Endodermal cell (in vitro differentiated cells): Measurements from ENCODE around the gene LDLRAD4. TPM values are rescaled to one million over a fixed set of nuclear protein-coding genes. Genes with fewer than 3 reads are reported as not detected.

Source experiments
- DNase-seq: peaks from one replicate; pipeline ENCODE4 v3.0.0-alpha.2; 2017
- H3K27ac ChIP-seq: 2 replicates; pipeline ENCODE4 v1.5.1; 2013; ENCODE audit warnings: mild to moderate bottlenecking, low read depth, low read length, moderate library complexity
- H3K27me3 ChIP-seq: 2 replicates; pipeline ENCODE4 v1.6.1; 2013; ENCODE audit warnings: mild to moderate bottlenecking, low read length, moderate library complexity; ENCODE audit not compliant: insufficient read depth, control insufficient read depth, poor library complexity, severe bottlenecking
- H3K36me3 ChIP-seq: 2 replicates; pipeline ENCODE4 v1.7.0; 2013; ENCODE audit warnings: mild to moderate bottlenecking, low read length, moderate library complexity; ENCODE audit not compliant: control insufficient read depth, insufficient read depth
- H3K4me1 ChIP-seq: one replicate; pipeline ENCODE4 v1.7.0; 2013; ENCODE audit warnings: low read length; ENCODE audit not compliant: control insufficient read depth, insufficient read depth
- H3K4me3 ChIP-seq: 2 replicates; pipeline ENCODE4 v1.5.1; 2013; ENCODE audit warnings: mild to moderate bottlenecking, low read length, moderate library complexity
- H3K9ac ChIP-seq: 2 replicates; pipeline ENCODE4 v1.6.1; 2013; ENCODE audit warnings: mild to moderate bottlenecking, low read length, moderate library complexity; ENCODE audit not compliant: poor library complexity, severe bottlenecking; ENCODE audit errors: extremely low read depth
- H3K9me3 ChIP-seq: 2 replicates; pipeline ENCODE4 v1.6.1; 2013; ENCODE audit warnings: mild to moderate bottlenecking, low read length, moderate library complexity; ENCODE audit not compliant: control insufficient read depth
- H3K27ac Mint-ChIP-seq: 2 replicates; pipeline ENCODE4 v1.8.0; 2020; ENCODE audit warnings: mixed read lengths
- H3K27me3 Mint-ChIP-seq: 2 replicates; pipeline ENCODE4 v1.8.0; 2021; ENCODE audit warnings: mild to moderate bottlenecking, mixed read lengths; ENCODE audit not compliant: insufficient read depth
- H3K36me3 Mint-ChIP-seq: 2 replicates; pipeline ENCODE4 v1.8.0; 2020; ENCODE audit warnings: low read depth, mixed read lengths
- H3K4me1 Mint-ChIP-seq: 2 replicates; pipeline ENCODE4 v1.8.0; 2020; ENCODE audit warnings: mixed read lengths
- H3K4me3 Mint-ChIP-seq: 2 replicates; pipeline ENCODE4 v1.8.0; 2020; ENCODE audit warnings: mild to moderate bottlenecking, moderate library complexity, mixed read lengths
- H3K9me3 Mint-ChIP-seq: 2 replicates; pipeline ENCODE4 v1.8.0; 2020; ENCODE audit warnings: mild to moderate bottlenecking, mixed read lengths
- WGBS, 2 experiments: methylation state at CpG; one replicate each; pipeline versions ENCODE4 v1.1.5 to v1.1.7; 2013; ENCODE audit warnings: missing lambda C conversion rate in 2 of 2, mixed read lengths in 1 of 2; ENCODE audit not compliant: insufficient coverage in 1 of 2, insufficient read length in 1 of 2; 5-methylcytosine and 5-hydroxymethylcytosine counted together
- total RNA-seq, 2 donors: library from RNA; stranded (reverse); fragmentation: NEBNext Ultra II Directional in 1 of 2; extraction: Animal tissue kit (Norgen Biotek cat#: 25700) in 1 of 2; gene quantifications; 2 replicates in 1 of 2; 3 replicates in 1 of 2; pipeline ENCODE4 v1.2.1, GENCODE V29; 2021
- TF ChIP-seq, protein P1 (sequence below): fragments of 200-600 bp; sonication (generic); conservative IDR thresholded peaks from 2 replicates; pipeline ENCODE4 v1.5.0; 2021; ENCODE audit warnings: antibody characterized with exemption, mild to moderate bottlenecking

Gene LDLRAD4
- total RNA-seq, 2 donors from 2014 or later, result 14.9 to 15.1 TPM

DNA sequence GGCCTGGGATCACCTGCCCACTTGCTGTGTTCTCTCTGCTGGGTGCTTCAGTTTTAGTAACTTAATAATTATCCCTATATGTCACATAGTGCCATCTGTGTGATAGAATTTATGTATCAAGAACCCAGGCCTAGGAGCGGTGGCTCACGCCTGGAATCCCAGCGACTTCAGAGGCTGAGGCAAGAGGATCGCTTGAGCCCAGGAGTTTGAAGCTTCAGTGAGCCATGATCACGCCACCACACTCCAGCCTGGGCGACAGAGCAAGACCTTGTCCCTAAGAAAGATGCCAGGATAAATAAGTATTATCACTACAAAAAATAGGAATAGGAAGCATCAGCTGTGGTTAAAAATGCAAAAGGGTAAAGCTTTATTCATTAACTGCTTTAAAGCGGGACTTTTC is 267.0 kb downstream of the LDLRAD4 start:
- TF ChIP-seq, protein P1, sequence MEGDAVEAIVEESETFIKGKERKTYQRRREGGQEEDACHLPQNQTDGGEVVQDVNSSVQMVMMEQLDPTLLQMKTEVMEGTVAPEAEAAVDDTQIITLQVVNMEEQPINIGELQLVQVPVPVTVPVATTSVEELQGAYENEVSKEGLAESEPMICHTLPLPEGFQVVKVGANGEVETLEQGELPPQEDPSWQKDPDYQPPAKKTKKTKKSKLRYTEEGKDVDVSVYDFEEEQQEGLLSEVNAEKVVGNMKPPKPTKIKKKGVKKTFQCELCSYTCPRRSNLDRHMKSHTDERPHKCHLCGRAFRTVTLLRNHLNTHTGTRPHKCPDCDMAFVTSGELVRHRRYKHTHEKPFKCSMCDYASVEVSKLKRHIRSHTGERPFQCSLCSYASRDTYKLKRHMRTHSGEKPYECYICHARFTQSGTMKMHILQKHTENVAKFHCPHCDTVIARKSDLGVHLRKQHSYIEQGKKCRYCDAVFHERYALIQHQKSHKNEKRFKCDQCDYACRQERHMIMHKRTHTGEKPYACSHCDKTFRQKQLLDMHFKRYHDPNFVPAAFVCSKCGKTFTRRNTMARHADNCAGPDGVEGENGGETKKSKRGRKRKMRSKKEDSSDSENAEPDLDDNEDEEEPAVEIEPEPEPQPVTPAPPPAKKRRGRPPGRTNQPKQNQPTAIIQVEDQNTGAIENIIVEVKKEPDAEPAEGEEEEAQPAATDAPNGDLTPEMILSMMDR, result no peak
- H3K27me3 ChIP-seq, result no peaks in the 10 kb centered on the region
- H3K27ac Mint-ChIP-seq, result no peak overlapping the region
- H3K36me3 Mint-ChIP-seq, result no peaks in the 10 kb centered on the region
- no peak overlapping the region for H3K27ac ChIP-seq
- WGBS, 2 experiments, result 94 to 100% methylated on average over 1 to 7 of the region's 7 CpGs
- no peaks in the 10 kb centered on the region for H3K36me3 ChIP-seq
- no peaks in the 10 kb centered on the region for H3K4me1 ChIP-seq
- H3K4me3 Mint-ChIP-seq, result no peak overlapping the region
- H3K9me3 ChIP-seq, result no peaks in the 10 kb centered on the region
- DNase-seq, result no peak
- no peak overlapping the region for H3K9ac ChIP-seq
- H3K4me1 Mint-ChIP-seq, result peaks cover 10% of the 10 kb centered on the region
- no peaks in the 10 kb centered on the region for H3K9me3 Mint-ChIP-seq
- H3K4me3 ChIP-seq, result no peak overlapping the region
- no peaks in the 10 kb centered on the region for H3K27me3 Mint-ChIP-seq

- Mint-ChIP-seq H3K9me3 (no peaks in the 10 kb centered on the region), H3K36me3 (no peaks in the 10 kb centered on the region), H3K27ac (no peak overlapping the region)
Observed at GRCh38 chr18:13486284-13486683, 267.7 kb downstream of the LDLRAD4 start.

DNA sequence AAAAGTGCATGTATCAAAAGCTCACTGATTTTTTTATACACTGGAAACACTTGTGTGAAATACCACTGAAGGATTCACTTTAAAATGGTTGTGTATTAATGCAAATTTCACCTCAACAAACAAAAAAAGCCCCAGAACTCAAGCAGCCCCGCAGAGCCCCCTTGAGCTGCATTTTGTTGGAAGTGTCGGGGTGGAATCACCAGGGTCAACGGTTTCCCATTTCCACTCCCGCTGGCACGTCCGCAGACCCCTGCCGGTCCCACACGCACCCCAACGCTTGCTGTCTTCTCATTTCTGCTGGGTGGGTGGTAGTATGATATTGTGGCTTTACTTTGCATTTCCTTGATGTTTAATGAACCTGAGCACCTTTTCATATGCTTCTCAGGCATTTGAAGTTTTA is 268.1 kb downstream of the LDLRAD4 start:
- Histone ChIP-seq H3K9ac (no peak overlapping the region), H3K4me3 (no peak overlapping the region), H3K4me1 (no peaks in the 10 kb centered on the region), H3K27me3 (no peaks in the 10 kb centered on the region), H3K27ac (no peak overlapping the region), H3K9me3 (no peaks in the 10 kb centered on the region), H3K36me3 (no peaks in the 10 kb centered on the region)
- Mint-ChIP-seq H3K36me3 (no peaks in the 10 kb centered on the region), H3K27me3 (no peaks in the 10 kb centered on the region), H3K9me3 (no peaks in the 10 kb centered on the region), H3K27ac (no peak overlapping the region), H3K4me1 (peaks cover 10% of the 10 kb centered on the region), H3K4me3 (no peak overlapping the region)
- no peak for DNase-seq
- TF ChIP-seq, protein P1, result no peak
- 71% methylated on average over 9 of the region's 9 CpGs; no CpG with 5 or more reads in 1 of the 2 experiments for WGBS, 2 experiments

More at GRCh38 chr18:13486284-13486683, 267.7 kb downstream of the LDLRAD4 start:
- no peak for DNase-seq
- 82 to 87% methylated on average over 4 to 5 of the region's 5 CpGs for WGBS, 2 experiments
- Mint-ChIP-seq H3K27me3 (no peaks in the 10 kb centered on the region), H3K4me3 (no peak overlapping the region), H3K4me1 (peaks cover 10% of the 10 kb centered on the region)
- Histone ChIP-seq H3K4me1 (no peaks in the 10 kb centered on the region), H3K27me3 (no peaks in the 10 kb centered on the region), H3K27ac (no peak overlapping the region), H3K9ac (no peak overlapping the region), H3K36me3 (no peaks in the 10 kb centered on the region), H3K9me3 (no peaks in the 10 kb centered on the region), H3K4me3 (no peak overlapping the region)
- TF ChIP-seq, protein P1, result no peak
